Erythroblast (primary cell): ENCODE results near the gene FCHO2.

ENCODE experiments used
- GATA1 ChIP-seq: IDR thresholded peaks from 2 replicates; pipeline ENCODE4 v1.6.1; 2011; ENCODE audit warnings: low read depth, mild to moderate bottlenecking, control low read depth, low read length, moderate library complexity
- POLR2A ChIP-seq: IDR thresholded peaks from 2 replicates; pipeline ENCODE4 v1.6.1; 2011; ENCODE audit warnings: mild to moderate bottlenecking, low read length

GRCh38 chr5:73106335-73106734, 150.5 kb downstream of the FCHO2 start:
- no peak for TF ChIP-seq POLR2A
- TF ChIP-seq GATA1, result no peak
